H9 (cell line): ENCODE results near the gene GABRR3. TPM values are rescaled to one million over a fixed set of nuclear protein-coding genes. Genes with fewer than 3 reads are reported as not detected.

Experiments
- DNase-seq: peaks from one replicate; pipeline ENCODE4 v3.0.0-alpha.2; 2017
- H2AFZ ChIP-seq: one replicate; pipeline ENCODE4 v1.6.1; 2013; ENCODE audit warnings: mild to moderate bottlenecking, low read length, control low read depth, moderate library complexity
- H2AK5ac ChIP-seq: 2 replicates; pipeline ENCODE4 v1.6.1; 2013; ENCODE audit warnings: low read length, control low read depth, mixed read lengths; ENCODE audit not compliant: insufficient read length
- H2BK120ac ChIP-seq: one replicate; pipeline ENCODE4 v1.6.1; 2013; ENCODE audit warnings: low read depth, mild to moderate bottlenecking, low read length, control low read depth, inconsistent platforms; ENCODE audit not compliant: poor library complexity, severe bottlenecking
- H2BK12ac ChIP-seq: 2 replicates; pipeline ENCODE4 v1.6.1; 2013; ENCODE audit warnings: low read length, control low read depth, mixed read lengths, low read depth; ENCODE audit not compliant: insufficient read length
- H2BK15ac ChIP-seq: 2 replicates; pipeline ENCODE4 v1.6.1; 2013; ENCODE audit warnings: low read depth, low read length, control low read depth
- H2BK20ac ChIP-seq: one replicate; pipeline ENCODE4 v1.6.1; 2013; ENCODE audit warnings: low read depth, mild to moderate bottlenecking, low read length, control low read depth, inconsistent platforms; ENCODE audit not compliant: poor library complexity, severe bottlenecking
- H2BK5ac ChIP-seq: 2 replicates; pipeline ENCODE4 v1.6.1; 2013; ENCODE audit warnings: low read length, control low read depth, mixed read lengths; ENCODE audit not compliant: insufficient read length
- H3K14ac ChIP-seq: 2 replicates; pipeline ENCODE4 v1.6.1; 2013; ENCODE audit warnings: low read length, control low read depth; ENCODE audit not compliant: insufficient read depth
- H3K18ac ChIP-seq: 2 replicates; pipeline ENCODE4 v1.6.1; 2013; ENCODE audit warnings: low read depth, mild to moderate bottlenecking, mixed read lengths, low read length, control low read depth; ENCODE audit not compliant: insufficient read length
- H3K23ac ChIP-seq: 2 replicates; pipeline ENCODE4 v1.6.1; 2013; ENCODE audit warnings: low read length, control low read depth, mixed read lengths, low read depth; ENCODE audit not compliant: insufficient read length
- H3K23me2 ChIP-seq: 2 replicates; pipeline ENCODE4 v1.6.1; 2013; ENCODE audit warnings: low read depth, mild to moderate bottlenecking, mixed read lengths, low read length, control low read depth; ENCODE audit not compliant: insufficient read length, poor library complexity, severe bottlenecking
- H3K27ac ChIP-seq: 2 replicates; pipeline ENCODE4 v1.5.1; 2013; ENCODE audit warnings: low read length, control low read depth, mixed read lengths, low read depth; ENCODE audit not compliant: insufficient read length
- H3K27me3 ChIP-seq: 2 replicates; pipeline ENCODE4 v1.6.1; 2013; ENCODE audit warnings: low read length, control low read depth, inconsistent platforms; ENCODE audit not compliant: insufficient read depth
- H3K4ac ChIP-seq: 2 replicates; pipeline ENCODE4 v1.6.1; 2013; ENCODE audit warnings: low read depth, mild to moderate bottlenecking, control low read depth, inconsistent platforms, low read length, moderate library complexity
- H3K4me1 ChIP-seq: 2 replicates; pipeline ENCODE4 v1.6.1; 2013; ENCODE audit warnings: low read length, control low read depth, inconsistent platforms; ENCODE audit not compliant: insufficient read depth
- H3K4me2 ChIP-seq: 2 replicates; pipeline ENCODE4 v1.6.1; 2013; ENCODE audit warnings: low read length, control low read depth, mixed read lengths; ENCODE audit not compliant: insufficient read length, insufficient read depth
- H3K56ac ChIP-seq: 2 replicates; pipeline ENCODE4 v1.6.1; 2013; ENCODE audit warnings: low read depth, mild to moderate bottlenecking, mixed read lengths, low read length, control low read depth; ENCODE audit not compliant: insufficient read length
- H3K79me1 ChIP-seq: 2 replicates; pipeline ENCODE4 v1.6.1; 2013; ENCODE audit warnings: low read depth, mild to moderate bottlenecking, moderate library complexity, low read length, control low read depth, inconsistent platforms; ENCODE audit not compliant: insufficient read depth, poor library complexity, severe bottlenecking
- H3K79me2 ChIP-seq: 2 replicates; pipeline ENCODE4 v1.6.1; 2013; ENCODE audit warnings: low read length, control low read depth, inconsistent platforms; ENCODE audit not compliant: insufficient read depth
- H3K9ac ChIP-seq: 2 replicates; pipeline ENCODE4 v1.6.1; 2013; ENCODE audit warnings: low read length, control low read depth, mixed read lengths; ENCODE audit not compliant: insufficient read length; ENCODE audit errors: extremely low read depth
- H3K9me3 ChIP-seq: one replicate; pipeline ENCODE4 v1.6.1; 2013; ENCODE audit warnings: low read depth, low read length, inconsistent platforms; ENCODE audit not compliant: control insufficient read depth
- H3T11ph ChIP-seq: one replicate; pipeline ENCODE4 v1.6.1; 2013; ENCODE audit warnings: mild to moderate bottlenecking, low read length, control low read depth, inconsistent platforms
- H4K20me1 ChIP-seq: one replicate; pipeline ENCODE4 v1.6.1; 2013; ENCODE audit not compliant: control insufficient read depth, insufficient read length, insufficient read depth
- H4K5ac ChIP-seq: 2 replicates; pipeline ENCODE4 v1.6.1; 2013; ENCODE audit warnings: low read depth, mild to moderate bottlenecking, mixed read lengths, low read length, control low read depth; ENCODE audit not compliant: insufficient read length
- H4K8ac ChIP-seq: replicated peaks from 2 replicates; pipeline ENCODE4 v1.6.1; 2013; ENCODE audit warnings: low read length, control low read depth, mixed read lengths, low read depth; ENCODE audit not compliant: insufficient read length
- H4K91ac ChIP-seq: 2 replicates; pipeline ENCODE4 v1.6.1; 2013; ENCODE audit warnings: low read depth, mild to moderate bottlenecking, moderate library complexity, mixed read lengths, low read length, control low read depth; ENCODE audit not compliant: insufficient read length
- H3K27ac Mint-ChIP-seq, 3 experiments: 2 replicates in 2 of 3; 3 replicates in 1 of 3; pipeline ENCODE4 v1.8.0; 2020 to 2021; ENCODE audit warnings: mixed read lengths in 3 of 3, mild to moderate bottlenecking in 1 of 3, moderate library complexity in 1 of 3
- H3K27me3 Mint-ChIP-seq: 2 replicates; pipeline ENCODE4 v1.8.0; 2021; ENCODE audit warnings: low read depth, mild to moderate bottlenecking, moderate library complexity, mixed read lengths
- H3K36me3 Mint-ChIP-seq, 3 experiments: 2 replicates in 2 of 3; 3 replicates in 1 of 3; pipeline ENCODE4 v1.8.0; 2020 to 2021; ENCODE audit warnings: low read depth in 3 of 3, mixed read lengths in 3 of 3; ENCODE audit not compliant: insufficient read depth in 1 of 3
- H3K4me1 Mint-ChIP-seq, 2 experiments: 2 replicates each; pipeline ENCODE4 v1.8.0; 2020; ENCODE audit warnings: mixed read lengths in 2 of 2
- H3K4me3 Mint-ChIP-seq, 2 experiments: 2 replicates in 1 of 2; 3 replicates in 1 of 2; pipeline ENCODE4 v1.8.0; 2020 to 2021; ENCODE audit warnings: mild to moderate bottlenecking in 2 of 2, mixed read lengths in 2 of 2, moderate library complexity in 1 of 2
- H3K9me3 Mint-ChIP-seq, 2 experiments: 2 replicates in 1 of 2; 3 replicates in 1 of 2; pipeline ENCODE4 v1.8.0; 2020; ENCODE audit warnings: mild to moderate bottlenecking in 2 of 2, mixed read lengths in 2 of 2, moderate library complexity in 1 of 2
- WGBS: extraction: QIAGEN DNeasy Blood & Tissue Kit; methylation state at CpG from one replicate; pipeline ENCODE4 v1.1.7; 2013; ENCODE audit warnings: missing lambda C conversion rate, low lambda C conversion rate, mixed read lengths; ENCODE audit not compliant: insufficient read length; ENCODE audit errors: extremely low coverage; 5-methylcytosine and 5-hydroxymethylcytosine counted together
- total RNA-seq: library from RNA; stranded (reverse); gene quantifications from 2 replicates; pipeline ENCODE4 v1.2.1, GENCODE V29; 2021
- TF ChIP-seq, protein P1 (sequence below): fragments of 200-600 bp; sonication (generic); conservative IDR thresholded peaks from 3 replicates; pipeline ENCODE4 v1.8.0; 2021; ENCODE audit warnings: antibody characterized with exemption, mild to moderate bottlenecking

The GABRR3 gene
- total RNA-seq, 1 experiment from 2014 or later, result not detected

DNA sequence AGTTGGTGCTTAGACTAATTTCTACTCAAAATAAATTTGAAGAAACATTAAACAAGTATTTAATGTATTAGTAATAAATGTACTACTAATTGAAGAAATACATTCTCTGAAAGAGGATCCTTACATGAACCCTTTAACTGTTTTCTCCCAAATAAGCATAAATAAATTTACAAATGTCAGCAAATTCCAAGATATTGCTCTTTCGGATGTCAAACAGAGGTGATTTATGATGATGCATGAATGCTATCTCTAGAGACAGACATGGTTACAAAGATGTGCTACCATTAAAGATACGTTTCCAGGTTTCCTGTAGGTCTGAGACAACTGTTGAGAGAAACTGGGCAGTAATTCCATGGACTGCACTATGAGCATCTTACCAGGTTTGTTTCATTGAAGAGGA, 629 bp downstream of the GABRR3 start:
- no peak overlapping the region for H3K4ac ChIP-seq
- Mint-ChIP-seq H3K36me3 (no peaks in the 10 kb centered on the region), H3K27me3 (no peaks in the 10 kb centered on the region), H3K9me3 (no peaks in the 10 kb centered on the region), H3K4me1 (peaks cover 25 to 26% of the 10 kb centered on the region in 2 experiments), H3K27ac (no peak overlapping the region), H3K4me3 (no peak overlapping the region)
- H2BK15ac ChIP-seq, result no peak overlapping the region
- no peaks in the 10 kb centered on the region for H3K79me1 ChIP-seq
- H4K5ac ChIP-seq, result no peak overlapping the region
- H3K18ac ChIP-seq, result no peak overlapping the region
- H2BK5ac ChIP-seq, result no peak overlapping the region
- H2BK12ac ChIP-seq, result no peak overlapping the region
- no peaks in the 10 kb centered on the region for H3K27me3 ChIP-seq
- no peak overlapping the region for H3K23ac ChIP-seq
- no peak overlapping the region for H2BK20ac ChIP-seq
- WGBS, result no CpG with 5 or more reads among the region's 2 CpGs
- H2AK5ac ChIP-seq, result no peak overlapping the region
- no peak overlapping the region for H3K14ac ChIP-seq
- no peaks in the 10 kb centered on the region for H4K20me1 ChIP-seq
- H3K9ac ChIP-seq, result no peak overlapping the region
- TF ChIP-seq, protein P1, sequence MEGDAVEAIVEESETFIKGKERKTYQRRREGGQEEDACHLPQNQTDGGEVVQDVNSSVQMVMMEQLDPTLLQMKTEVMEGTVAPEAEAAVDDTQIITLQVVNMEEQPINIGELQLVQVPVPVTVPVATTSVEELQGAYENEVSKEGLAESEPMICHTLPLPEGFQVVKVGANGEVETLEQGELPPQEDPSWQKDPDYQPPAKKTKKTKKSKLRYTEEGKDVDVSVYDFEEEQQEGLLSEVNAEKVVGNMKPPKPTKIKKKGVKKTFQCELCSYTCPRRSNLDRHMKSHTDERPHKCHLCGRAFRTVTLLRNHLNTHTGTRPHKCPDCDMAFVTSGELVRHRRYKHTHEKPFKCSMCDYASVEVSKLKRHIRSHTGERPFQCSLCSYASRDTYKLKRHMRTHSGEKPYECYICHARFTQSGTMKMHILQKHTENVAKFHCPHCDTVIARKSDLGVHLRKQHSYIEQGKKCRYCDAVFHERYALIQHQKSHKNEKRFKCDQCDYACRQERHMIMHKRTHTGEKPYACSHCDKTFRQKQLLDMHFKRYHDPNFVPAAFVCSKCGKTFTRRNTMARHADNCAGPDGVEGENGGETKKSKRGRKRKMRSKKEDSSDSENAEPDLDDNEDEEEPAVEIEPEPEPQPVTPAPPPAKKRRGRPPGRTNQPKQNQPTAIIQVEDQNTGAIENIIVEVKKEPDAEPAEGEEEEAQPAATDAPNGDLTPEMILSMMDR, result no peak
- DNase-seq, result no peak
- H3K56ac ChIP-seq, result no peak overlapping the region
- no peak overlapping the region for H3K4me2 ChIP-seq
- H4K91ac ChIP-seq, result no peak overlapping the region
- no peak overlapping the region for H3K27ac ChIP-seq
- H3K23me2 ChIP-seq, result no peaks in the 10 kb centered on the region
- H2BK120ac ChIP-seq, result no peak overlapping the region
- H3K79me2 ChIP-seq, result no peaks in the 10 kb centered on the region
- no peaks in the 10 kb centered on the region; the same call in 1 of the 2 replicates for H3K4me1 ChIP-seq
- H3K9me3 ChIP-seq, result no peaks in the 10 kb centered on the region
- H3T11ph ChIP-seq, result no peak overlapping the region
- H2AFZ ChIP-seq, result no peak overlapping the region
- no peak overlapping the region for H4K8ac ChIP-seq
